HUES64 (cell line): Measurements from ENCODE around the gene DOP1B.

Experiments used
- H3K27ac ChIP-seq: 2 replicates; pipeline ENCODE4 v1.7.0; 2013; ENCODE audit warnings: low read depth, low read length, inconsistent platforms
- H3K27me3 ChIP-seq: 2 replicates; pipeline ENCODE4 v1.6.1; 2013; ENCODE audit warnings: mild to moderate bottlenecking, low read length; ENCODE audit not compliant: insufficient read depth
- H3K36me3 ChIP-seq: 2 replicates; pipeline ENCODE4 v1.6.1; 2013; ENCODE audit warnings: mild to moderate bottlenecking, low read length; ENCODE audit not compliant: insufficient read depth
- H3K4me1 ChIP-seq: 2 replicates; pipeline ENCODE4 v1.6.1; 2013; ENCODE audit warnings: mild to moderate bottlenecking, low read length, moderate library complexity; ENCODE audit not compliant: insufficient read depth
- H3K4me3 ChIP-seq: 2 replicates; pipeline ENCODE4 v1.5.1; 2013; ENCODE audit warnings: mild to moderate bottlenecking, low read length, moderate library complexity
- H3K9ac ChIP-seq: 2 replicates; pipeline ENCODE4 v1.6.1; 2013; ENCODE audit warnings: mild to moderate bottlenecking, low read depth, low read length
- H3K9me3 ChIP-seq: 2 replicates; pipeline ENCODE4 v1.6.1; 2013; ENCODE audit warnings: low read depth, low read length; ENCODE audit not compliant: insufficient read depth
- WGBS: fragments of 150-250, 120-280 bp; methylation state at CpG from one replicate; pipeline ENCODE4 v1.1.7; 2013; ENCODE audit warnings: missing lambda C conversion rate; 5-methylcytosine and 5-hydroxymethylcytosine counted together

DOP1B gene

DNA sequence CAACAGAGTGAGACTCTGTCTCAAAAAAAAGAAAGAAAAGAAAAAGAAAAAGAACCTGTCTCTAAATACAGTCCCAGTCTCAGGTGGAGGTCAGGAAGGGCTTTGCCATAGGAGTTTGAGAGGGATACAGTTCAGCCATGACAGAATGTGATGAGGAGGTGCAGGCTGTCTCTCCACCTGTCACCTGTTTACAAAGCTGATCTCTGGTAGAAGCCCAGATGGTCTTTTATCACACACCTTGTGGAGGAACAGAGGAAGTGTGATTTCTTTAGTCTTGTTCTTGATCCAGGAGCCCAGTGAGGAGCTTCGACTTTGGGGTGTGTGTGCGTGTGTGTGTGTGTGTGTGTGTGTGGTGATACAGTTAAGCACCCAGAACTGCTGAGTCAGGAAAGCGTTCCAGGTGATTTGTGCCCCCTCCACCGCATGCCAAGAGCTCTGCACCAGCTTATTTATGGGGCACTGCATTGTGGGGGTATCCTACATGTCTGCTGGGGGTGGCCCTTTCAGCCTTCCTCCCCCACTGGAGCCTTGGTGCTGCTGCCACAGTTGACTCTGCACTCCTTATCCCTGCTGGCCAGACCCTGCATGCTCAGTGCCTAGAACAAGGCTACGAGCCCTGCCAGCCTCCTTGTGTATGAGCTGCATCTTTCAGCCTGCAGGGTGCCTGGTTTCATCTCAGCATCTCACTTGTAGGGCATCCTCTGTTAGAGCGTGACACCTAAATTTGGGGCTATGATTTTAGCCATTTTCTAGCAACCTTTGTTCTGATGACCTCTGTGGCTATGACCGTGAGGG is 19.3 kb downstream of the DOP1B start:
- Histone ChIP-seq H3K36me3 (no peaks in the 10 kb centered on the region), H3K4me3 (no peak overlapping the region), H3K9ac (no peak overlapping the region), H3K4me1 (no peaks in the 10 kb centered on the region), H3K27me3 (no peaks in the 10 kb centered on the region), H3K9me3 (no peaks in the 10 kb centered on the region), H3K27ac (no peak overlapping the region)
- 89% methylated on average over 7 of the region's 7 CpGs for WGBS

DNA sequence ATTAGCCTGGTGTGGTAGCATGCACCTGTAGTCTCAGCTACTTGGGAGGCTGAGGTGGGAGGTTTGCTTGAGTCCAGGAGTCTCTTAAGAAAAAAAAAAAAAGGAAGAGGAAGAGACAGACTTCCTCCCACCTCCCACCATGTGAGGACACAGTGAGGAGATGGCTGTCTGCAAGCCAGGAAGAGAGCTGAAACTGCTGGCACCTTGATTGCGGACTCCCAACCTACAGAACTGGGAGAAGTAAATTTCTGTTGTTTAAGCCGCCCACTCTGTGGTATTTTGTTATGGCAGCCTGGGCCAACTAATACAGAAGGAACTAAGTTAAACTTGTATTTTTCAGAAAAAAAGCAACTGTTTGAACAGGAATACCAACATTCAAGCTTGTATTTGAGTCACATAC is 21.7 kb downstream of the DOP1B start:
- Histone ChIP-seq H3K27ac (no peak overlapping the region), H3K36me3 (no peaks in the 10 kb centered on the region), H3K4me3 (no peak overlapping the region), H3K9ac (no peak overlapping the region), H3K4me1 (no peaks in the 10 kb centered on the region), H3K27me3 (no peaks in the 10 kb centered on the region), H3K9me3 (no peaks in the 10 kb centered on the region)
- 100% methylated on average over 2 of the region's 2 CpGs for WGBS

DNA sequence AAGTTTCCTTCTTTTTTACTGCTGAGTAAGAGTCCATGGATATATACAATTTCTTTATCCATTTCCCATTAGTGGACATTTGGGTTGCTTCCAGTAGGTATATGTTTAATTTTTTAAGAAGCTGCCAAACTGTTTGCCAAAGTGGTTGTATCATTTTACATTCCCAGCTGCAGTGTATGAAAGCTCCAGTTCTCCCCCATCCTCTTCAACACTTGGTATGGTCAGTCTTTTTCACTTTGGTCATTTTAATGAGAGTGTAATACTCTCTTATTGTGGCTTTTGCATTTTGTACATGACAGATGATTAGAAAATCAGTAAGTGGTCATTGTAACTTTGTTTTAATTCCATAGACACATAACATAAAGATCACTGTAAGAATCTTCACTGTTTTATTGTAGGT is 22.5 kb downstream of the DOP1B start:
- H3K27me3 ChIP-seq, result no peaks in the 10 kb centered on the region
- H3K4me3 ChIP-seq, result no peak overlapping the region
- no peaks in the 10 kb centered on the region for H3K9me3 ChIP-seq
- no peak overlapping the region for H3K27ac ChIP-seq
- H3K36me3 ChIP-seq, result no peaks in the 10 kb centered on the region
- H3K4me1 ChIP-seq, result no peaks in the 10 kb centered on the region
- H3K9ac ChIP-seq, result no peak overlapping the region

DNA sequence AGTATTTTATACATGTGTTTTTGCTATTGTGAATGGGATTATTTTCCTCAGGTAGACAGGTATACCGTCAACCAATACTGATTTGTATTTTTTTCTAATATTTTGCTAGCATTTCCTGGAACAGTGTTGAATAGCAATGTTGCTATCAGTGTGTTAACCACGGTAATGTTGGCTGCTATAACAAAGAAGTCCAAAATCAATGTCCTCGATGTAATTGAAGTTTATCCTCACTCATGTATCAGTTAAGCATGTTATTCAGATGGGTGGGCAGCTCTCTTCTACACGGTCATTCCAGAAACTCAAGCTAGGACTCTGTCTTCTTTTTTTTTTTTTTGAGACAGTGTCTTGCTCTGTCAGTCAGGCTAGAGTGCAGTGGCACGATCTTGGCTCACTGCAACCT is 24.3 kb downstream of the DOP1B start:
- no peak overlapping the region for H3K27ac ChIP-seq
- 97% methylated on average over 5 of the region's 5 CpGs for WGBS

DNA sequence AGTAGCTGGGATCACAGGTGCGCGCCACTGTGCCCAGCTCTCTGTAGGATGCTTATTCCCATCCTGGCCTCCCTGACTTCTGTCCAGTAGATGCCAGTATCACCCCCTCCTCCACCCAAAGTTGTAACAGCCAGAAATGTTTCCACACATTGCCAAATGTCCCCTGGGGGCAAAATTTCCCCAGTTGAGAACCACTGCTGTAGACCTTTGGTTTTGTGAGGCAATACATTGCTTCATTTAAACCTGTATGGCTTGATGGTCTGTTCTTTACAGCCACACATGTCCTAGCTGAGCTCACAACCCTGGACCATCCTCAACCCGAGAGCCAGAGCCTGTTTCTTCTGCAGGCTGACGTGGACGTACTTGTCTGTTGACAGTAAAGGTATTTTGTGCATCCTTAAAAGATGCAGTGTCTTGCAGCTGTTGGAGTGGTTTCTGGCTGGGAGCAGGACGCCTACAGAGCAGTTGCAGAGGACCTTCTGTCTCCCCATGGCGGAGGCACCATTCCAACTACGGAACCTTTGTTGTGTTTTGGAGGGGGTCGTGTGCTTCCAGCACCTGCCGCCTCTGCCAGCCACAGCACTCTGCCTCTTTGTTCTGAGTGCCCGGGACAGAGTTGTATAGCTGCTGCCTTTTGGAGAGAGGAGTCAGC is 26.6 kb downstream of the DOP1B start:
- H3K9me3 ChIP-seq, result no peaks in the 10 kb centered on the region
- H3K27ac ChIP-seq, result no peak overlapping the region
- 89% methylated on average over 11 of the region's 11 CpGs for WGBS
- no peaks in the 10 kb centered on the region for H3K36me3 ChIP-seq
- H3K4me1 ChIP-seq, result no peaks in the 10 kb centered on the region
- H3K4me3 ChIP-seq, result no peak overlapping the region
- H3K27me3 ChIP-seq, result no peaks in the 10 kb centered on the region
- no peak overlapping the region for H3K9ac ChIP-seq

More for the DNA sequence above, 24.3 kb downstream of the DOP1B start:
- Histone ChIP-seq H3K27me3 (no peaks in the 10 kb centered on the region), H3K36me3 (no peaks in the 10 kb centered on the region), H3K4me3 (no peak overlapping the region), H3K4me1 (no peaks in the 10 kb centered on the region), H3K9me3 (no peaks in the 10 kb centered on the region), H3K9ac (no peak overlapping the region)

DNA sequence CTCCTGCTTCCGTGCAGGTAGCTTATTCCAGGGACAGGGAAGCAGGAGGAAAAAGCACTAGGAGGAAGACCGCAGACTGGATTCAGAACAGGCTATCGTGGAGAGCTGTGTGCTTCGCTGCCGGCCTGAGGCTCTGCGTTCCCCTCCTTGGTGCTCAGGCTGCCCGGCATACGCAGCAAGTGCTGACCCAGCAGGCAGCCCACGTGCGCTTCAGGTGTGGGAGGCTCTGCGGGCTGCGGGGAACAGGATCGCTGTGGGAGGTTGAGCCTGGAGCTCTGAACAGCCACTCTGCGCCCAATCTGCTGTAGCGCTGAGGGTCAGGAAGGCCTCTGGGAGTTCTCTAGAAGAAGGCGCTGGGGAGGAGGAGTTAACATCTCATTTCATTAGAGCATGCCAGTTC is 27.9 kb downstream of the DOP1B start:
- no peaks in the 10 kb centered on the region for H3K4me1 ChIP-seq
- no peaks in the 10 kb centered on the region for H3K9me3 ChIP-seq
- 91% methylated on average over 16 of the region's 16 CpGs for WGBS
- no peak overlapping the region for H3K27ac ChIP-seq
- no peaks in the 10 kb centered on the region for H3K36me3 ChIP-seq
- H3K4me3 ChIP-seq, result no peak overlapping the region
- H3K27me3 ChIP-seq, result no peaks in the 10 kb centered on the region
- H3K9ac ChIP-seq, result no peak overlapping the region

DNA sequence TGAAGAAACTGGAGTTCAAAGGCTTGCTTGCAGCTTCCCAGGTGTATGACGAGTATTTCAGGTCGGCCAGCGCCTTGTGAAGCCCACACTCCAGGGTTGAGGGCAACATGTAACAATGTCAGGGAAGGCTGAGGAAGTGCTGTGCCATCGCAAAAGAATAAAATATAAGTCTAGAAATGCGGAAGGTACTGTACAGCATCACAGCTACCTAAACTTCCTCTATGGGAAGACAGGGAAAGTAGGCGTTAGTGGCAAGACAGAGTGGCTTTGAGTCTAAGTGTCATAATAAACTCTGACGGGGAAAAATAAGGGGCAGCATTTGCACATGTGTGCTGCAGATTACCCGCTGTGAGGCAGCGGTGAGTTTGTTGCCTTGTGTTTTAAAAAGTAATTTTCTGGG is 28.9 kb downstream of the DOP1B start:
- Histone ChIP-seq H3K36me3 (no peaks in the 10 kb centered on the region), H3K9ac (no peak overlapping the region), H3K27me3 (no peaks in the 10 kb centered on the region), H3K4me1 (no peaks in the 10 kb centered on the region), H3K9me3 (no peaks in the 10 kb centered on the region), H3K27ac (no peak overlapping the region), H3K4me3 (no peak overlapping the region)
- WGBS, result 94% methylated on average over 9 of the region's 9 CpGs

DNA sequence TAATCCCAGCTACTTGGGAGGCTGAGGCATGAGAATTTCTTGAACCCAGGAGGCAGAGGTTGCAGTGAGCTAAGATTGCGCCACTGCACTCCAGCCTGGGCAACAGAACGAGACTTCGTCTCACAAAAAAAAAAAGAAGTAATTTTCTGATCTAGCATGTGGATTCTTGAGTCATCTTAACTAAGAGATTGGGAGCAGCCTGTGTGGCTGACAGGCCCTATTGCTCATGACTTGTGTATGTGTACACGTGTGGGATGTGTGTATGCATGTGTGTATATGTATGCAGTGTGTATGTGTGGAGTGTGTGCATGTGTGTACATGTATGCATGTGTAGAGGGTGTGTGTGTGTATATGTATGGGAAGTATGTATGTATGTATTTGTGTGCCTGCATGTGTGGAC is 29.5 kb downstream of the DOP1B start:
- no peak overlapping the region for H3K4me3 ChIP-seq
- H3K4me1 ChIP-seq, result no peaks in the 10 kb centered on the region
- no peaks in the 10 kb centered on the region for H3K36me3 ChIP-seq
- no peak overlapping the region for H3K9ac ChIP-seq
- H3K27me3 ChIP-seq, result no peaks in the 10 kb centered on the region
- no peaks in the 10 kb centered on the region for H3K9me3 ChIP-seq
- no peak overlapping the region for H3K27ac ChIP-seq
- 91% methylated on average over 4 of the region's 4 CpGs for WGBS

DNA sequence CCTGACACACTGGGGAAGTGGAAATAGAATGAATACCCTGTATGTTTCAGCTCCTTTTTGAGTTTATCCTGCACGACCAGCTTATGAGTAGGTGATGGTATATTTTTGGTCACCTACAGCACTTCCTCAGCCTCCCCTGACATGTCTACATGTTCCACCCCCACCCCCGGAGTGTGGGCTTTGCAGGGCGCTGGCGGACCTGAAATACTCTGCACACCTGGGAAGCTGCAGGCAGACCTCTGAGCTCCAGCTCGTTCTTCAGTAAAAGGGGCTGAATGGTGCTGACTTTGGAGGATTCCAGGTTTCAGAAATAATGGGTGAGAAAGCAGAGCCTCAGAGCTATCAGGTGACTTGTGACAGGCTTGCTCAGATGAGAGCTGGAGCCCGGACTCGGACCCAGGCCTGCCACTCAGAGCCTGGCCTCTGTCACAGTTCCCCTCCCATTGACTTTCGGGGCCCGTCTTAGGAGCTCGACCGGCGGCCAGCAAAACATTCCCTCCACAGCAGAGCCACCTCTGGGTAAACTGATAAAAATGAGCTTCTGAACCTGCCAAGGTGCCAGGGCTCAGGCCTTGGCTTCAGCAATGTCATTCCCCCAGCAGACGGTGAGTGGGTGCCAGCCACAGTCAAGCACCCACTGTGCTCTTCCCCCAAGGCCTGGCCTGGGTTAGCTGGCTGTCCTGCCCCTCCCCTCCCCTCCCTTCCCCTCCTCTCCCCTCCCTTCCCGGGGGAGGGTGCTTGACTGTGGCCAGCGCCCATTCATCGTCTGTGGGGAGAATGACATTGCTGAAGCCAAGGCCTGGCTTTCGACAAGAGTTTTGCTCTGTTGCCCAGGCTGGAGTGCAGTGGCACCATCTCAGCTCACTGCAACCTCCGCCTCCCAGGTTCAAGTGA is 30.1 kb downstream of the DOP1B start:
- no peaks in the 10 kb centered on the region for H3K9me3 ChIP-seq
- no peak overlapping the region for H3K9ac ChIP-seq
- WGBS, result 79% methylated on average over 17 of the region's 18 CpGs
- no peaks in the 10 kb centered on the region for H3K36me3 ChIP-seq
- no peak overlapping the region for H3K27ac ChIP-seq
- no peak overlapping the region for H3K4me3 ChIP-seq
- H3K4me1 ChIP-seq, result no peaks in the 10 kb centered on the region
- H3K27me3 ChIP-seq, result no peaks in the 10 kb centered on the region

DNA sequence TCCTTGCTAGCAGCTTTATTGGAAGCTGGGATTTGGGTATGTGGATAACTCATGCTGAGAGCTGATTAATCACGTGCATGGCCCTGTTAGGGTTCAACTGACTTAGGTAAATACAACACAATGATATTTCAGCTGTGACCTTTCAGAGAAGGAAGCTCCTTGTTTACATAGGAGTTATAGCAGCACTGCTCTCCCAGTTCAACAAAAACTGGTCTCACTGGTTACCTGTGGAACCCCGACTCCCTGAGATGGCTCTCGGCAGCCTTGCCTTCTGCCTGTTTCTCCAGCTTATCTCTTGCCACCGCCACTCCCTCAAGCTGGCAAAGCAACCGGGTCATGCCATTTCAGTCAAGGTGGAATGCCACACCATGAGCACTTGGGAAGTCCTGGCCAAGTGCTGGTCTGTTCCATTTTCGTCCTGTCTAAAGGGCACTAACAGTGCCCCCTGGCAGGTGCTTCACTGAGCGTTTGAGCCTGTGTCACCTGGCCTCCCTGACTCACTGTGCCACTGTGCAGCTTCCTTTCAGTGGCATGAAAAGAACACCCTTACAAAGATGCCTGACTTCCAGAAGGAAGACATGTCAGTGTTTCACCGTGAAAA is 31.6 kb downstream of the DOP1B start:
- Histone ChIP-seq H3K27me3 (no peaks in the 10 kb centered on the region), H3K4me1 (no peaks in the 10 kb centered on the region), H3K4me3 (no peak overlapping the region), H3K36me3 (no peaks in the 10 kb centered on the region), H3K27ac (no peak overlapping the region), H3K9ac (no peak overlapping the region), H3K9me3 (no peaks in the 10 kb centered on the region)
- 87% methylated on average over 8 of the region's 8 CpGs for WGBS

DNA sequence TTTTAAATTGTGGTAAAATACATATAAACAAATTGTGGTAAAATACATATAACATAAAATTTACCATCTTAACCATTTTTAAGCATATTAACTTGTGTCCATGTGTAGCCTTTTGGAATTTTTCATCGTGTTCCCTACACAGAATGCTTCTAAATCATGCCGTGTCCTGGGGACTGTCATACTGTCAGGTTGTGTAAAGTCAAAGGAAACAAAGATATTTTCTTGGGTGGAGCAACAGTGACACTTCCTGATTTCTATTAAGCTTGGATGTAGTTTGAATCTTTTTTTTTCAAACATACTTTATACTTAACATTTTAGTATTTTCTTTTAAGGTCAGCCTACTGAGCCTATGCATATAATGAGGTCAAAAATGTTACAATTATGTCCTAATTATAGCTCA is 32.3 kb downstream of the DOP1B start:
- Histone ChIP-seq H3K27me3 (no peaks in the 10 kb centered on the region), H3K9ac (no peak overlapping the region), H3K36me3 (no peaks in the 10 kb centered on the region), H3K9me3 (no peaks in the 10 kb centered on the region), H3K4me1 (no peaks in the 10 kb centered on the region), H3K27ac (no peak overlapping the region), H3K4me3 (no peak overlapping the region)
- 97% methylated on average over 2 of the region's 2 CpGs for WGBS
